Stimulated activated naive B cell treated with anti-CD40 and anti-IgM and Interleukin-4, amounts not matched to agents 10 μg/mL and 1 μg/mL and 100 μg/mL, for 72 hours (primary cell): ENCODE data around the gene PDE6C.
"Not testable (repeated sequence)": the region's sequence is repeated elsewhere in the genome, so short reads cannot be mapped to it uniquely, and the experiment has no call there.

Experiments used
- ATAC-seq, 2 donors: fragments of 150-1000 bp; cut with Tn5 transposase; replicated peaks; 2 replicates each; pipeline ENCODE4 v1.10.0; 2021; ENCODE audit warnings: moderate library complexity in 1 of 2
- DNase-seq: peaks from one replicate; pipeline ENCODE4 v3.0.0; 2021
- H3K27ac Mint-ChIP-seq: one replicate; pipeline ENCODE4 v1.8.0; 2022; ENCODE audit warnings: mild to moderate bottlenecking, mixed read lengths
- H3K27me3 Mint-ChIP-seq, 2 donors: one replicate each; pipeline ENCODE4 v1.8.0; 2022; ENCODE audit warnings: mixed read lengths in 2 of 2
- H3K36me3 Mint-ChIP-seq, 2 donors: one replicate each; pipeline ENCODE4 v1.8.0; 2022; ENCODE audit warnings: mixed read lengths in 2 of 2, mild to moderate bottlenecking in 1 of 2
- H3K4me1 Mint-ChIP-seq, 2 donors: one replicate each; pipeline ENCODE4 v1.8.0; 2022; ENCODE audit warnings: mixed read lengths in 2 of 2, mild to moderate bottlenecking in 1 of 2
- H3K4me3 Mint-ChIP-seq, 2 donors: one replicate each; pipeline ENCODE4 v1.8.0; 2022; ENCODE audit warnings: mild to moderate bottlenecking in 2 of 2, mixed read lengths in 2 of 2, moderate library complexity in 1 of 2
- H3K9me3 Mint-ChIP-seq, 2 donors: one replicate each; pipeline ENCODE4 v1.8.0; 2022; ENCODE audit warnings: mixed read lengths in 2 of 2, mild to moderate bottlenecking in 1 of 2

Gene PDE6C

GRCh38 chr10:93678805-93679587 lies 66.7 kb downstream of the PDE6C start:
- DNase-seq (no peak), ATAC-seq (no peak)
- peaks cover 13 to 31% of the 10 kb centered on the region in 2 donors for H3K36me3 Mint-ChIP-seq
- no peaks in the 10 kb centered on the region for H3K4me1 Mint-ChIP-seq
- no peaks in the 10 kb centered on the region for H3K9me3 Mint-ChIP-seq
- H3K27ac Mint-ChIP-seq = no peak overlapping the region
- no peaks in the 10 kb centered on the region for H3K27me3 Mint-ChIP-seq
- no peak overlapping the region for H3K4me3 Mint-ChIP-seq

DNA sequence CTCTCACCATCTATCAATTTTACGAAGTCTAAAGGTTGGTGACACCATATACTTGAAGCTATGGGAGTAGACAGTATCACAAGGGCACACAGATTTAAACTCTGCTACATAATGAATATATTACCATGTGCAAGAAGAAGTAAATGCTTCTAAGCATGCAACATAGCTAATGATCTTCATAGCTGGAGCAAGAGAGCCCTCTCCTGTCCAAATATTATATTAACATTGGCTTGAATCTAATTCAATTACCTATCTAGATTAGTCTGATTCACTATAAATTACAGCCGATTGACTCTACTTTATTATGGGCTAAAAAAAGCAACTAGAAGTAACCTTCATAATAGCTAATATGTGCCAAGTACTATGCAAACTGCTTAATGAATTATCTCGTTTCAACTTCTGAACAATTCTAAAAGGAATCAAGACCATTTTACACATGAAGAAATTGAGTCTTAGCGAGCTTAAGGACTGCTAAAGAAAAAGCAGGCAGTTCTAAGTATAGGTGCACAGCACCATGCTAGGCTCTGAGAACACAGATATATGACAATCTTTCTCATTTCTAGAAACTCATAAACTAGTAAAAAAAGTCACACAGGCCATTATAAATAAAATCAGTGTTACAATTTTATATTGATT lies 68.2 kb downstream of the PDE6C start:
- DNase-seq (no peak), ATAC-seq (peak; percentile 31 to 42)
- Mint-ChIP-seq H3K9me3 (no peaks in the 10 kb centered on the region), H3K4me3 (no peak overlapping the region), H3K4me1 (no peaks in the 10 kb centered on the region), H3K27ac (no peak overlapping the region), H3K27me3 (no peaks in the 10 kb centered on the region), H3K36me3 (peaks cover 11 to 21% of the 10 kb centered on the region in 2 donors)

- Mint-ChIP-seq H3K4me1 (no peaks in the 10 kb centered on the region), H3K9me3 (no peaks in the 10 kb centered on the region), H3K27me3 (no peaks in the 10 kb centered on the region), H3K36me3 (peaks cover 11 to 12% of the 10 kb centered on the region in 2 donors), H3K4me3 (no peak overlapping the region), H3K27ac (no peak overlapping the region)
- no peak for DNase-seq
- ATAC-seq = no peak
Observed at GRCh38 chr10:93687737-93688136, 75.4 kb downstream of the PDE6C start.

GRCh38 chr10:93695740-93696139 lies 83.4 kb downstream of the PDE6C start:
- DNase-seq = no peak
- Mint-ChIP-seq H3K4me3 (no peak overlapping the region), H3K4me1 (peaks cover 1 to 3% of the 10 kb centered on the region in 2 donors), H3K27me3 (no peaks in the 10 kb centered on the region), H3K36me3 (peaks cover 12 to 31% of the 10 kb centered on the region in 2 donors), H3K27ac (no peak overlapping the region), H3K9me3 (no peaks in the 10 kb centered on the region)
- no peak for ATAC-seq

- H3K27ac Mint-ChIP-seq, DNase-seq, ATAC-seq, H3K4me3 Mint-ChIP-seq, H3K27me3 Mint-ChIP-seq, H3K9me3 Mint-ChIP-seq, H3K4me1 Mint-ChIP-seq: not testable (repeated sequence)
- peaks cover 12 to 31% of the 10 kb centered on the region in 2 donors for H3K36me3 Mint-ChIP-seq
Observed at GRCh38 chr10:93696582-93696981, 84.2 kb downstream of the PDE6C start.

- no peak overlapping the region for H3K4me3 Mint-ChIP-seq
- H3K36me3 Mint-ChIP-seq = peaks cover 12 to 31% of the 10 kb centered on the region in 2 donors
- ATAC-seq (no peak), DNase-seq (no peak)
- no peaks in the 10 kb centered on the region for H3K27me3 Mint-ChIP-seq
- peaks cover 3 to 4% of the 10 kb centered on the region in 2 donors for H3K4me1 Mint-ChIP-seq
- no peak overlapping the region for H3K27ac Mint-ChIP-seq
- H3K9me3 Mint-ChIP-seq = no peaks in the 10 kb centered on the region
Observed at GRCh38 chr10:93697207-93697606, 84.9 kb downstream of the PDE6C start.

GRCh38 chr10:93701866-93702209 lies 89.5 kb downstream of the PDE6C start:
- ATAC-seq (peak; percentile 17 to 30), DNase-seq (no peak)
- H3K27ac Mint-ChIP-seq = no peak overlapping the region
- H3K4me1 Mint-ChIP-seq = peaks cover 8 to 10% of the 10 kb centered on the region in 2 donors
- peaks cover 7 to 11% of the 10 kb centered on the region in 2 donors for H3K36me3 Mint-ChIP-seq
- H3K27me3 Mint-ChIP-seq = no peaks in the 10 kb centered on the region
- H3K9me3 Mint-ChIP-seq = no peaks in the 10 kb centered on the region
- no peak overlapping the region for H3K4me3 Mint-ChIP-seq

DNA sequence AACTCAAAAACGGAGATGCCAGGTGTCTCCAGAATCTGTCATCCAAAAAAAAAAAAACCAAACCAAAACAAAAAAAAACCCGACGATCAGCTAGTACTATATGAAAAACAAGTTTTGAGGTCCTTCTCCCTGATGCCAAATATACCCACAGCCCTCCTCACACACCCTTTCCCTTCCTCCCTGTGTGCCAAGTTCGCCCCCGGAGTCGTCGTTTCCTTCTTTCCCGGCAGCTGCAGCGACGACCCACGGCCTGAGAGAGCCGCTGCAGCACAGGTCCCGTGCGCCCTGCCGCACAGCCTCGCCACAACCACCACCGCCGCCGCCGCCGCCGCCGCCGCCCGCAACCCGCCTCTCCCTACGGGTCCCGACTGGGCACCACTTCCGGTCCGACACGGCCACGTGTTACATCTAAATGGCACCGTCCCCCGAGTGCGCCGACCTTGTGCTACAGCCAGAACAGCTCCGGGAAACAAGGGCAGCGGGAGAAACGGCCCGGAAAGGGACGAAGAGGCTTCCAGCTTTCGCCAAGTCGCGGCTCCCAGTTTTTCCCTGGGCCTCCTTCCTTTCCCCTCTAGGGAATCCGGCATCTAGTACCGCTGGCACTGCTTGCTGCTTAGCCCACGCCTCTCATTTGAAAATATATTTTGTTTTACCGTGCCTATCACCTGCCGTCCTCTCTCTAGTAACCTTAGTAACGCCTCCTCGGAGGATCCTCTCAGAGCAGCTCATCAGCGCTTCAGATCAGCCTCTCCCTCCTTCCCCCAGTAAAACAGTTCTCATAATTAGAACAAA lies 90.1 kb downstream of the PDE6C start, which contains the start of gene FRA10AC1:
TSS of gene FRA10AC1 (minus strand) at position 383 of the 792 bp plus-strand sequence. CDS start 2,486 bp downstream, outside the sequence.
- Mint-ChIP-seq H3K4me1 (peaks cover 9 to 16% of the 10 kb centered on the region in 2 donors), H3K27me3 (no peaks in the 10 kb centered on the region), H3K27ac (no peak within 1 kb of the TSS), H3K4me3 (no peak within 1 kb of the TSS), H3K36me3 (peaks cover 2 to 5% of the 10 kb centered on the region in 2 donors), H3K9me3 (no peaks in the 10 kb centered on the region)
- ATAC-seq = peak; percentile 93 to 94
- DNase-seq = peak; percentile 82

DNA sequence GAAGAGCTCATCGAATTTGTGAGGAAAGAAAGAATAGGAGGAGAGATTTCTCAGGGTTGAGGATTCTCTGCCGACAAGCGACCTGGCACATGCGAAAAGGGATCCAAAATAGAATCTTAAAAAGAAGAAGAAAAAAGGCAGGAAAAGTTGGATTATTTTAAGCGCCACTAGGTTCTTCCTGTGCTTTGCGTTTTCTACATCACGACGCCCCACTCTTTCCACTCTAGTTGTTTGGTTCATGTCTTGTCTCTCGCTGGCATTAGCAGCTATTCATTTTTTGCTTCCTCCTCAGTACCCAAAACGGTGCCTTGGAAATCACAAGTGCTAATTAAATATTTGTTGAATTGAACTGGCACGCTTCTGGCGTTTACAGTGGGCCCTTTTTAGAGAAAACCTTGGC lies 90.7 kb downstream of the PDE6C start:
- DNase-seq (no peak), ATAC-seq (no peak)
- Mint-ChIP-seq H3K9me3 (no peaks in the 10 kb centered on the region), H3K27me3 (no peaks in the 10 kb centered on the region), H3K27ac (no peak overlapping the region), H3K4me3 (no peak overlapping the region), H3K36me3 (peaks cover 0 to 3% of the 10 kb centered on the region in 2 donors), H3K4me1 (peaks cover 11 to 22% of the 10 kb centered on the region in 2 donors)

DNA sequence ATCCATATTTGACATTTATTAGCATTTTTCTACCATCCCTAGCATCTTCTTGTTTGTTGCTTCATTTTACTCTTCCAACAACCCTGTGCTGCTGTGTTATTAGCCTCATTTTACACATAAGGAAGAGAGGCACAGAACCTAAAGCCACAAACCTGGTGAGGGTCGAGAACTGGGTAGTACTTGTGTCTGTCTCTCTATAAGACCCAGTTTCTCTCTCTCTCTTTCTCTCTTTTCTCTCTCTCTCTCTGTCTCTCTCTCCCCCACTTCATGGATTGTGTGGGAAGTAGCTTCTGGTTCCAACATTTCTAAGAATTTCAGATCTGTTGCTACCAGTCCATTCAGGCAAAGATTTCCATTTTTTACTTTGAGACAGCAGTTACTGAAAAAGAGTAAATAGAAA lies 91.5 kb downstream of the PDE6C start:
- Mint-ChIP-seq H3K4me3 (peak overlapping the region; percentile 5 to 39), H3K27me3 (no peaks in the 10 kb centered on the region), H3K9me3 (no peaks in the 10 kb centered on the region), H3K36me3 (peaks cover 0 to 3% of the 10 kb centered on the region in 2 donors), H3K27ac (no peak overlapping the region), H3K4me1 (peaks cover 11 to 24% of the 10 kb centered on the region in 2 donors)
- ATAC-seq = no peak
- DNase-seq = no peak

- DNase-seq (no peak), ATAC-seq (no peak)
- Mint-ChIP-seq H3K9me3 (no peaks in the 10 kb centered on the region), H3K4me3 (no peak overlapping the region), H3K27ac (no peak overlapping the region), H3K36me3 (peaks cover 0 to 2% of the 10 kb centered on the region in 2 donors), H3K4me1 (peaks cover 11 to 24% of the 10 kb centered on the region in 2 donors), H3K27me3 (no peaks in the 10 kb centered on the region)
Observed at GRCh38 chr10:93704451-93704850, 92.1 kb downstream of the PDE6C start.

DNA sequence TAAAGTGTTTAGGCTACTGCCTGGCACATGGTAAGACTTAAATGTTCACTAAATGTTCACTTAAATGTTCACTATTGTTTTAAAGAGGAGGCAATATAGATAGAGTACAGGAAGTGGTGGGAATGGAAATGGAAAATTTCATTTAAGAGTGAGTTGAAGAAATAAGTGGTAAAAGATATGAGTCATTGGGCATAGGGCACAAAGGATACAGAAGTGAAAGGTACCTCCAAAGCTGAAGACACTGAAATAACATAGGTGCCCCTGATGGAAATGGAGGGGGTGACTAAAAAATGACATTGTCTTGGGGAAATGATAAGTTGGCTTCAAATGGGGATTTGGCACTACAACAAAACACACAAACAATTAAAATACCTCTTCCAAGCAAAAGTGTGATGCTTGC lies 95.3 kb downstream of the PDE6C start:
- peaks cover 9 to 19% of the 10 kb centered on the region in 2 donors for H3K4me1 Mint-ChIP-seq
- H3K27me3 Mint-ChIP-seq = peaks cover 5 to 11% of the 10 kb centered on the region in 2 donors
- no peak for DNase-seq
- no peaks in the 10 kb centered on the region for H3K9me3 Mint-ChIP-seq
- H3K4me3 Mint-ChIP-seq = no peak overlapping the region
- no peak overlapping the region for H3K27ac Mint-ChIP-seq
- H3K36me3 Mint-ChIP-seq = no peaks in the 10 kb centered on the region
- ATAC-seq = peak; percentile 51 to 70

- peaks cover 15 to 21% of the 10 kb centered on the region in 2 donors for H3K4me1 Mint-ChIP-seq
- no peaks in the 10 kb centered on the region for H3K36me3 Mint-ChIP-seq
- H3K9me3 Mint-ChIP-seq = no peaks in the 10 kb centered on the region
- no peak overlapping the region for H3K27ac Mint-ChIP-seq
- H3K4me3 Mint-ChIP-seq = no peak overlapping the region
- ATAC-seq = no peak
- peaks cover 18 to 19% of the 10 kb centered on the region in 2 donors for H3K27me3 Mint-ChIP-seq
- DNase-seq = no peak
Observed at GRCh38 chr10:93710333-93710909, 98.1 kb downstream of the PDE6C start.

GRCh38 chr10:93711891-93712290 lies 99.6 kb downstream of the PDE6C start:
- H3K4me3 Mint-ChIP-seq = no peak overlapping the region
- ATAC-seq (no peak), DNase-seq (no peak)
- peaks cover 18 to 19% of the 10 kb centered on the region in 2 donors for H3K27me3 Mint-ChIP-seq
- H3K36me3 Mint-ChIP-seq = no peaks in the 10 kb centered on the region
- no peak overlapping the region for H3K27ac Mint-ChIP-seq
- H3K9me3 Mint-ChIP-seq = no peaks in the 10 kb centered on the region
- peaks cover 16 to 22% of the 10 kb centered on the region in 2 donors for H3K4me1 Mint-ChIP-seq
